Superior temporal gyrus (tissue), 1 donor: ENCODE data around the gene MLYCD.

Experiments used
- DNase-seq: peaks from one replicate; pipeline ENCODE4 v3.0.0-alpha.2; 2016; ENCODE audit errors: extremely low spot score

Gene MLYCD

GRCh38 chr16:83898463-83899271 lies at the start of gene MLYCD:
TSS of gene MLYCD (plus strand) at chr16:83899115. CDS start at chr16:83899145, 30 bp downstream.
- peak; percentile 82 for DNase-seq

- DNase-seq: no peak
These were observed 49.5 kb upstream of the MLYCD start for GRCh38 chr16:83849421-83849820.

DNA sequence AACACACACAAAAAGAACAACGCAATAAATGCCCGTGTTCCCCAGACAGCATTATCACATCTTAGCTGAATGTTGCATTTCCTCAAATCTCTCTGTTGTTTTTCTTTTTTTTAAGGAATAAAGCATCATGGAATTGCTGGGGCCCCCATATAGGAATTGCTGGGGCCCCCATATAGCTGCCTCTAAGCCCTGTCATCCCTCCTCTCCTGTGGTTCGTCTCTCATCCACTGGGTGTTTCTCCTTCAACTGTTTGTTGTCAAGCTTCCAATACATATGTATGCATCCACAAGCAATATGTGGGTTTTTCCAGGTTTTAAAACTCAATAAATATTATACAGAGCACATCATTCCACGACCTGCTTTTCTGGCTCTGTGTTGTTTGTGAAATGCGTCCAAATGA lies 48.0 kb upstream of the MLYCD start:
- no peak for DNase-seq

DNA sequence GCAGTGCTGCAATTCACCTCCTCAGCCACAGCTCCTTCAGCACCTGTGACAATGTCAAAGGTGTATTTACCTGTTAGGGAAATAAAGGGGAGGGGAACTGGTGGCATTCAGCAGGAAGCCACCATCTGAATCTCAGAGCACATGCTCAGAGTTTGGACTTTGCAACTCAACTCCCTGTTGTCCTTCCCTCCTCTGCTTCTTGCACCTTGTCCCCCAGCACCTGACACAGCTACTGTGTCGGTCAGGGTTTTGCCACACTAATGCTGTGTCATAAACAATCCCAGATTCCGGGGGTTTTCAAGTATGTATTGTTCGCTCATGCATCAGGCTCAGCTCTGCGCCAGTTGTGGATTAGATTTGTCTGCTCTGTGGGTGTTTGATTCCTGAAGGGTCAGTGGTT lies 47.4 kb upstream of the MLYCD start:
- DNase-seq: no peak

DNA sequence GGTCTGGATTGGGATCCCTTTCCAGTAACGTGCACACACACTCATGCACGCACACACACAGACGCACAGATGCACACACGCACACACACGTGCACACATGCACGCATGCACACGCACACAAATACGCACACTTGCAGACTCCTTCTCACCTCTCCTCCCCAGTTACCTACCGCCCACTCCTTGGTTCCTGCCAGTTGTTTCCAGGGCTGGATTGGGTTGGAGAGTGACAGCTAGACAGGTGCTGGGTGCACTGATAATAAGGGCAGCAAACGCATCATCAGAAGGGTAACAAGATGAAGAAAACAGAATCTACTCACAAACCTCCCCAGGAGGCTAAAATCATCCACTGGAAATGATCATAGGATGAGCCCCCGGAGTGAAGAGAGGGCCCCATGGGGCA lies 46.1 kb upstream of the MLYCD start:
- DNase-seq: no peak

DNA sequence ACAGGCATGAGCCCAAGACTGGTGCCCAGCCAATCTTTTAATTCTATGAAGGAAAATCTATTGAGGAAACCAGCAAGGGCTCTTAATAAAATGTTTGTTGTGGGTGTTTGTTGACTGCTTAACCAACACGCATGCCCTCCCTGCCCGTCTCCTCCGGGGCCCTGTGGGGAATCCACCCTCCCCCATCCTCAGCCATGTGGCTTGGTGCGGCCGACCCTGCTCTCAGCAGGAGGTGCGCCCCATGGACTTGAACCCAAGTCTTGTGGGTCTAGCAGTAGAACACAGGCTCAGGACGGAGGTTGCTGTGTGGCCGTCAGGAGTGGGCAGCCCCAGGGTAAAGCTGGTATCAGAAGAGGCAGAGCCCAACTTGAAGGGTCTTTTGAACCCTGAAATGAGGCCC lies 45.1 kb upstream of the MLYCD start:
- no peak for DNase-seq

GRCh38 chr16:83854420-83854819 lies 44.5 kb upstream of the MLYCD start:
- no peak for DNase-seq

DNA sequence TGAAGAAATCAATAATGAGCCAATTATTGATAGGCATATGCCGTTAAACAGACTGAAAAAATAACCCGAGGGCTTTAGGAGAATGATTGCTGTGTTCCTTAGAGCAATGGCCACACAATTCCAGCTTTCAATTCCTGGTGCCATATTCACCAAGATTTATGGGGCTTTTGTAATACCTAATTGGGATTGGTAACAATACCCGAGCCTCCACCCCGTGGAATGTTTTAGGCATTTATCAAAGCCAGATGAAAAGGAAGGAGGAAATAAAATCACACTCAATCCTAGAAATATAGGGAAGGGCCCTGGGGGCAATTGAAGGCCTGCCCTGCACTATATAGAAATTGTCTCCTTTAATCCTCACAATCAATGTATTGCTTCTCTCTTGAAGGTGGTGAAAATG lies 42.1 kb upstream of the MLYCD start:
- DNase-seq: no peak

GRCh38 chr16:83859265-83859664 lies 39.6 kb upstream of the MLYCD start:
- no peak for DNase-seq

GRCh38 chr16:83862661-83863060 lies 36.3 kb upstream of the MLYCD start:
- DNase-seq: no peak

- no peak for DNase-seq
These were observed 35.2 kb upstream of the MLYCD start for GRCh38 chr16:83863682-83864081.

GRCh38 chr16:83870830-83871229 lies 28.1 kb upstream of the MLYCD start:
- DNase-seq: no peak

DNA sequence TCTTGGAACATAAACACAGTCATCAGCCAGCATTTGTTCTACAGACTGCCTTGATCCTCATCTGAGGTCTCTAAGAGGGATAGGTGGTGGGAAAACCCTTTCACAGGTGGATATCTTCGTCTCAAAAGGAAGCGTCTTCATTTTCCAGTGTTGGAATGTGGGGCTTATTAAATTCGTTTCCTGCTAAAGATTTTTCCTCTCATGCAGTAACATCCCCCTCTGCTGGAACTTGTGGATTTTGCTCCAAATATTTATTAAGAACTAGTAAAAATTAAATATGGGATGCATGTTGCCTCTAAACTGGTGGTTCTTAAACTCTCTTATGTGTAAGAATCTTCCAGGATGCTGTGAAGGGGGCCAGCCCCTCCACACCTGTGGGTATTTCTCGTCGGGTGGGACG lies 20.1 kb upstream of the MLYCD start:
- DNase-seq: peak; percentile 79

- no peak for DNase-seq
These were observed 16.6 kb upstream of the MLYCD start for GRCh38 chr16:83882163-83882885.

- no peak for DNase-seq
These were observed 12.5 kb upstream of the MLYCD start for GRCh38 chr16:83886199-83886971.

- peak; percentile 87 for DNase-seq
These were observed 11.8 kb upstream of the MLYCD start for GRCh38 chr16:83887080-83887479.

DNA sequence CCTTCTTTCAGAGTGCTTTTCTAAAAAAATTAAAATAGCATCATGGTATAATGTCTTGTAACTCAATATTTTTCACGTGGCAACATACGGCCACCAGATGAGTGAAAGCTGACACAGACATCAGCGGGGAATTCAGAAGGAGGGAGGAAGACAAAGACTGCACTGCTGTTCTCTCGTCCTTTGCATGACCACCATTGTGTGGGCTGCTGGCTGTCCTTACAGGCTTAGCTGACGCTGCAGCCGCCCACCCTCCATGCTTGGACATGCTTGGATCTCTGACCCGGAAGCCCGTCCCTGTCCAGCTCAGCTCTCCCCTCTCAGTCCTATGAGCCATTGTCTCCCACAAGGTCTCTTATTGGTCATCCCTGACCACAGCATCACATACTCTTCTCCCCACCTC lies 11.4 kb upstream of the MLYCD start:
- DNase-seq: no peak

- DNase-seq: no peak
These were observed 10.3 kb upstream of the MLYCD start for GRCh38 chr16:83888672-83889044.

GRCh38 chr16:83890359-83890758 lies 8.6 kb upstream of the MLYCD start:
- DNase-seq: no peak

DNA sequence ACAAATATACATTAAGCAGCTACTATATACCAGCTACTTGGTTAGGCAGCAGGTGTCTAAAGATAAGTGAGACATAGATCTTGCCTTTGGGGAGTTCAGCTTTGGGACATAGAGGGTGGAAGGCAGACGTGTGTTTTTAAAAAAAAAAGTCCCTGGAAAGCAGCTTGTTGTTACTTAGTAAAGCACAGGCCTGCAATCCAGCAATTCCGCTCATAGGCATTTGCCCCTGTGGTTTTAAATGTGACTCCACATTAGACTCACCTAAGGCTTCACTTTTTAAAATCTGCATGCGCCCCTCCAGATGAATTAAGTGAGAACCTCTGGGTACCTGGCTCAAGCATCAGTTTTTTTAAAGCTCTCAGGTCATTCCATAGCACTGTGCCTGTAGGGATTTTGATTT lies 7.2 kb upstream of the MLYCD start:
- no peak for DNase-seq

GRCh38 chr16:83895243-83895642 lies 3.7 kb upstream of the MLYCD start:
- DNase-seq: no peak

GRCh38 chr16:83895942-83896341 lies 3.0 kb upstream of the MLYCD start:
- no peak for DNase-seq
